ENCODE data around the gene OR1J1. TPM values are rescaled to one million over a fixed set of nuclear protein-coding genes. Genes with fewer than 3 reads are reported as not detected.

The OR1J1 gene
- not detected in 2 replicates for total RNA-seq

- Mint-ChIP-seq H3K27me3 (peaks cover 11% of the 10 kb centered on the region), H3K27ac (no peak within 1 kb of the TSS), H3K9me3 (no peaks in the 10 kb centered on the region), H3K4me1 (no peaks in the 10 kb centered on the region), H3K4me3 (no peak within 1 kb of the TSS), H3K36me3 (ENCODE audit: low read depth) (no peaks in the 10 kb centered on the region)
- intact Hi-C loops (cut with micrococcal nuclease), result no loop called here
- DNase-seq, result no peak
Measured at GRCh38 chr9:122477826-122478225, at the start of gene OR1J1. Gene OR1J1 (minus strand): TSS chr9:122477926. CDS start chr9:122477926, 0 bp downstream.

- Mint-ChIP-seq H3K9me3 (no peaks in the 10 kb centered on the region), H3K27ac (no peak within 1 kb of the TSS), H3K4me1 (no peaks in the 10 kb centered on the region), H3K27me3 (no peaks in the 10 kb centered on the region), H3K36me3 (ENCODE audit: low read depth) (no peaks in the 10 kb centered on the region), H3K4me3 (no peak within 1 kb of the TSS)
- no peak for DNase-seq
- intact Hi-C loops (cut with micrococcal nuclease), result no loop called here
Measured at GRCh38 chr9:122527193-122527592, 49.5 kb upstream of the OR1J1 start, which contains the start of gene OR1N1. Gene OR1N1 (minus strand): TSS chr9:122527293. CDS start chr9:122527293, 0 bp downstream.

GRCh38 chr9:122526602-122527001 is 48.9 kb upstream of the OR1J1 start:
- Mint-ChIP-seq H3K27ac (no peak overlapping the region), H3K4me1 (no peaks in the 10 kb centered on the region), H3K9me3 (no peaks in the 10 kb centered on the region), H3K4me3 (no peak overlapping the region), H3K27me3 (no peaks in the 10 kb centered on the region), H3K36me3 (ENCODE audit: low read depth) (no peaks in the 10 kb centered on the region)
- intact Hi-C loops (cut with micrococcal nuclease), result no loop called here
- no peak for DNase-seq

GRCh38 chr9:122519376-122519775 is 41.6 kb upstream of the OR1J1 start:
- H3K36me3 Mint-ChIP-seq (ENCODE audit: low read depth), result no peaks in the 10 kb centered on the region
- intact Hi-C loops (cut with micrococcal nuclease), result no loop called here
- H3K4me1 Mint-ChIP-seq, result no peaks in the 10 kb centered on the region
- H3K27me3 Mint-ChIP-seq, result peaks cover 2% of the 10 kb centered on the region
- DNase-seq, result no peak
- no peak overlapping the region for H3K27ac Mint-ChIP-seq
- no peaks in the 10 kb centered on the region for H3K9me3 Mint-ChIP-seq
- no peak overlapping the region for H3K4me3 Mint-ChIP-seq

GRCh38 chr9:122518841-122519240 is 41.1 kb upstream of the OR1J1 start, which contains the start of gene OR1J4:
Gene OR1J4 (plus strand): TSS chr9:122519141. CDS start chr9:122519141, 0 bp downstream.
- Mint-ChIP-seq H3K36me3 (ENCODE audit: low read depth) (no peaks in the 10 kb centered on the region), H3K27ac (no peak within 1 kb of the TSS)

GRCh38 chr9:122518226-122518625 is 40.5 kb upstream of the OR1J1 start:
- Mint-ChIP-seq H3K4me1 (no peaks in the 10 kb centered on the region), H3K27me3 (peaks cover 5% of the 10 kb centered on the region), H3K9me3 (no peaks in the 10 kb centered on the region), H3K36me3 (ENCODE audit: low read depth) (no peaks in the 10 kb centered on the region), H3K4me3 (no peak overlapping the region), H3K27ac (no peak overlapping the region)
- DNase-seq, result no peak
- intact Hi-C loops (cut with micrococcal nuclease), result no loop called here

More at GRCh38 chr9:122518841-122519240, 41.1 kb upstream of the OR1J1 start, which contains the start of gene OR1J4:
- no peak for DNase-seq
- Mint-ChIP-seq H3K4me3 (no peak within 1 kb of the TSS), H3K4me1 (no peaks in the 10 kb centered on the region), H3K27me3 (peaks cover 5% of the 10 kb centered on the region), H3K9me3 (no peaks in the 10 kb centered on the region)
- intact Hi-C loops (cut with micrococcal nuclease), result no loop called here

GRCh38 chr9:122510502-122510901 is 32.8 kb upstream of the OR1J1 start, which contains the start of gene OR1J2:
Gene OR1J2 (plus strand): TSS chr9:122510802. CDS start chr9:122510802, 0 bp downstream.
- intact Hi-C loops (cut with micrococcal nuclease), result no loop called here
- no peak within 1 kb of the TSS for H3K27ac Mint-ChIP-seq
- no peaks in the 10 kb centered on the region for H3K36me3 Mint-ChIP-seq (ENCODE audit: low read depth)
- DNase-seq, result no peak
- H3K27me3 Mint-ChIP-seq, result peaks cover 10% of the 10 kb centered on the region
- no peak within 1 kb of the TSS for H3K4me3 Mint-ChIP-seq
- H3K4me1 Mint-ChIP-seq, result no peaks in the 10 kb centered on the region
- no peaks in the 10 kb centered on the region for H3K9me3 Mint-ChIP-seq

- Mint-ChIP-seq H3K36me3 (ENCODE audit: low read depth) (no peaks in the 10 kb centered on the region), H3K4me1 (no peaks in the 10 kb centered on the region), H3K9me3 (no peaks in the 10 kb centered on the region), H3K27ac (no peak overlapping the region), H3K27me3 (peaks cover 12% of the 10 kb centered on the region), H3K4me3 (no peak overlapping the region)
- intact Hi-C loops (cut with micrococcal nuclease), result no loop called here
- no peak for DNase-seq
Measured at GRCh38 chr9:122506964-122507363, 29.2 kb upstream of the OR1J1 start.

- intact Hi-C loops (cut with micrococcal nuclease), result loop anchor here (10.0 kb wide), 1 partner anchor 316 kb away; no protein-coding TSS in a partner anchor
- H3K4me1 Mint-ChIP-seq, result no peaks in the 10 kb centered on the region
Measured at GRCh38 chr9:122498883-122499288, 21.2 kb upstream of the OR1J1 start.

GRCh38 chr9:122479062-122479461 is 1.3 kb upstream of the OR1J1 start:
- H3K9me3 Mint-ChIP-seq, result no peaks in the 10 kb centered on the region
- no peak overlapping the region for H3K4me3 Mint-ChIP-seq
- H3K27ac Mint-ChIP-seq, result no peak overlapping the region
- H3K4me1 Mint-ChIP-seq, result no peaks in the 10 kb centered on the region
- H3K27me3 Mint-ChIP-seq, result peaks cover 11% of the 10 kb centered on the region
- intact Hi-C loops (cut with micrococcal nuclease), result no loop called here
- no peak for DNase-seq
- no peaks in the 10 kb centered on the region for H3K36me3 Mint-ChIP-seq (ENCODE audit: low read depth)

More at GRCh38 chr9:122498883-122499288, 21.2 kb upstream of the OR1J1 start:
- no peak overlapping the region for H3K4me3 Mint-ChIP-seq
- peak; percentile 75 for DNase-seq
- H3K27me3 Mint-ChIP-seq, result peaks cover 19% of the 10 kb centered on the region
- H3K27ac Mint-ChIP-seq, result no peak overlapping the region
- H3K36me3 Mint-ChIP-seq (ENCODE audit: low read depth), result no peaks in the 10 kb centered on the region
- H3K9me3 Mint-ChIP-seq, result no peaks in the 10 kb centered on the region

- Mint-ChIP-seq H3K27ac (no peak overlapping the region), H3K36me3 (ENCODE audit: low read depth) (no peaks in the 10 kb centered on the region), H3K27me3 (peaks cover 8% of the 10 kb centered on the region), H3K4me1 (no peaks in the 10 kb centered on the region), H3K4me3 (no peak overlapping the region), H3K9me3 (no peaks in the 10 kb centered on the region)
- no peak for DNase-seq
- intact Hi-C loops (cut with micrococcal nuclease), result no loop called here
Measured at GRCh38 chr9:122477346-122477745, 380 bp downstream of the OR1J1 start.

- H3K27ac Mint-ChIP-seq, result no peak overlapping the region
- DNase-seq, result no peak
- no peaks in the 10 kb centered on the region for H3K36me3 Mint-ChIP-seq (ENCODE audit: low read depth)
- no peaks in the 10 kb centered on the region for H3K9me3 Mint-ChIP-seq
- no peaks in the 10 kb centered on the region for H3K4me1 Mint-ChIP-seq
- intact Hi-C loops (cut with micrococcal nuclease), result no loop called here
- H3K4me3 Mint-ChIP-seq, result no peak overlapping the region
- peaks cover 4% of the 10 kb centered on the region for H3K27me3 Mint-ChIP-seq
Measured at GRCh38 chr9:122475717-122476116, 2.0 kb downstream of the OR1J1 start.

- H3K4me1 Mint-ChIP-seq, result no peaks in the 10 kb centered on the region
- no peak overlapping the region for H3K27ac Mint-ChIP-seq
- no peaks in the 10 kb centered on the region for H3K9me3 Mint-ChIP-seq
- DNase-seq, result no peak
- H3K4me3 Mint-ChIP-seq, result no peak overlapping the region
- H3K36me3 Mint-ChIP-seq (ENCODE audit: low read depth), result no peaks in the 10 kb centered on the region
- intact Hi-C loops (cut with micrococcal nuclease), result no loop called here
- peaks cover 4% of the 10 kb centered on the region for H3K27me3 Mint-ChIP-seq
Measured at GRCh38 chr9:122474561-122474960, 3.2 kb downstream of the OR1J1 start.

- intact Hi-C loops (cut with micrococcal nuclease), result loop anchor here (10.0 kb wide), 2 partner anchors 374 to 886 kb away; partner anchors contain the start of genes CRB2 and TTLL11
- no peak for DNase-seq
- H3K27ac Mint-ChIP-seq, result no peak overlapping the region
- peaks cover 11% of the 10 kb centered on the region for H3K4me1 Mint-ChIP-seq
- H3K4me3 Mint-ChIP-seq, result no peak overlapping the region
- no peaks in the 10 kb centered on the region for H3K9me3 Mint-ChIP-seq
- H3K36me3 Mint-ChIP-seq (ENCODE audit: low read depth), result no peaks in the 10 kb centered on the region
- H3K27me3 Mint-ChIP-seq, result peaks cover 5% of the 10 kb centered on the region
Measured at GRCh38 chr9:122468735-122469134, 9.0 kb downstream of the OR1J1 start.

- H3K9me3 Mint-ChIP-seq, result no peaks in the 10 kb centered on the region
- peaks cover 24% of the 10 kb centered on the region for H3K27me3 Mint-ChIP-seq
- no peak overlapping the region for H3K27ac Mint-ChIP-seq
- no peak overlapping the region for H3K4me3 Mint-ChIP-seq
- intact Hi-C loops (cut with micrococcal nuclease), result loop anchor here (10.0 kb wide), 2 partner anchors 372 to 888 kb away; partner anchors contain the start of genes CRB2 and TTLL11
- H3K36me3 Mint-ChIP-seq (ENCODE audit: low read depth), result no peaks in the 10 kb centered on the region
- DNase-seq, result no peak
- H3K4me1 Mint-ChIP-seq, result peaks cover 12% of the 10 kb centered on the region
Measured at GRCh38 chr9:122466456-122466855, 11.3 kb downstream of the OR1J1 start.
